ENCODE results near the gene INPP5A.

The INPP5A gene

GRCh38 chr10:132738454-132739224, 201.1 kb downstream of the INPP5A start:
- Histone ChIP-seq H2BK120ac (ENCODE audit: low read depth, low read length) (no peak overlapping the region), H2BK12ac (ENCODE audit: low read length) (peak overlapping the region; percentile 85), H3K36me3 (replicated peaks in 1 of 2; ENCODE audit: control insufficient read depth in 2 of 2, insufficient read depth in 2 of 2, low read length in 2 of 2) (peaks cover 0 to 3% of the 10 kb centered on the region in 2 donors), H2BK5ac (ENCODE audit: low read length) (peak overlapping the region; percentile 13), H3K27me3 (ENCODE audit: control insufficient read depth in 3 of 3, insufficient read depth in 3 of 3, low read depth in 1 of 3, low read length in 3 of 3) (peaks cover 0 to 28% (median 0%) of the 10 kb centered on the region in 3 experiments), H3K79me1 (ENCODE audit: low read depth, low read length) (no peaks in the 10 kb centered on the region), H3K4me3 (ENCODE audit: low read length in 2 of 2) (no peak overlapping the region), H4K91ac (ENCODE audit: low read depth, low read length, poor library complexity) (no peak overlapping the region), H3K9me3 (replicated peaks in 1 of 2; ENCODE audit: control insufficient read depth in 2 of 2, insufficient read depth in 1 of 2, low read depth in 1 of 2, low read length in 2 of 2) (peaks cover 2 to 16% of the 10 kb centered on the region in 2 donors), H4K8ac (ENCODE audit: low read depth, low read length) (no peak overlapping the region), H3K14ac (ENCODE audit: low read length) (peak overlapping the region; percentile 43), H2AK5ac (ENCODE audit: low read depth, low read length) (no peak overlapping the region), H3K27ac (replicated peaks; ENCODE audit: low read length) (no peak overlapping the region), H3K18ac (ENCODE audit: low read length) (peak overlapping the region; percentile 75), H2BK15ac (ENCODE audit: low read length) (no peak overlapping the region), H3K9ac (ENCODE audit: low read depth, low read length, poor library complexity) (no peak overlapping the region), H3K4me1 (ENCODE audit: control insufficient read depth in 2 of 2, insufficient read depth in 1 of 2, low read depth in 1 of 2, low read length in 2 of 2) (peaks cover 12 to 38% of the 10 kb centered on the region in 2 donors), H3K23ac (ENCODE audit: low read depth, low read length, poor library complexity) (peak overlapping the region; percentile 32), H3K4me2 (ENCODE audit: insufficient read depth, low read length, poor library complexity, severe bottlenecking) (no peak overlapping the region), H2AFZ (ENCODE audit: low read length) (no peak overlapping the region), H3K4ac (ENCODE audit: low read length) (peak overlapping the region; percentile 67)
- no CpG with 5 or more reads among the region's 25 CpGs for WGBS, 2 donors (ENCODE audit: extremely low coverage in 2 of 2, insufficient read length in 2 of 2, insufficient replicate concordance in 1 of 2)
- no peak for DNase-seq (ENCODE audit: low spot score)

- no peak overlapping the region for H4K8ac ChIP-seq (ENCODE audit: low read depth, low read length)
- H2AK5ac ChIP-seq (ENCODE audit: low read depth, low read length): no peak overlapping the region
- H2BK15ac ChIP-seq (ENCODE audit: low read length): no peak overlapping the region
- H2BK5ac ChIP-seq (ENCODE audit: low read length): peak overlapping the region; percentile 13
- no peak for DNase-seq (ENCODE audit: low spot score)
- no peak overlapping the region for H4K91ac ChIP-seq (ENCODE audit: low read depth, low read length, poor library complexity)
- peaks cover 14 to 41% of the 10 kb centered on the region in 2 donors for H3K4me1 ChIP-seq (ENCODE audit: control insufficient read depth in 2 of 2, insufficient read depth in 1 of 2, low read depth in 1 of 2, low read length in 2 of 2)
- no peak overlapping the region for H3K9ac ChIP-seq (ENCODE audit: low read depth, low read length, poor library complexity)
- no peaks in the 10 kb centered on the region for H3K79me1 ChIP-seq (ENCODE audit: low read depth, low read length)
- H3K9me3 ChIP-seq (replicated peaks in 1 of 2; ENCODE audit: control insufficient read depth in 2 of 2, insufficient read depth in 1 of 2, low read depth in 1 of 2, low read length in 2 of 2): peaks cover 2 to 16% of the 10 kb centered on the region in 2 donors
- H2AFZ ChIP-seq (ENCODE audit: low read length): no peak overlapping the region
- no peak overlapping the region for H2BK12ac ChIP-seq (ENCODE audit: low read length)
- no peak overlapping the region for H3K4ac ChIP-seq (ENCODE audit: low read length)
- H3K23ac ChIP-seq (ENCODE audit: low read depth, low read length, poor library complexity): no peak overlapping the region
- no peak overlapping the region for H3K4me2 ChIP-seq (ENCODE audit: insufficient read depth, low read length, poor library complexity, severe bottlenecking)
- H3K27ac ChIP-seq (replicated peaks; ENCODE audit: low read length): no peak overlapping the region
- peaks cover 0 to 3% of the 10 kb centered on the region in 2 donors for H3K36me3 ChIP-seq (replicated peaks in 1 of 2; ENCODE audit: control insufficient read depth in 2 of 2, insufficient read depth in 2 of 2, low read length in 2 of 2)
- WGBS, 2 donors (ENCODE audit: extremely low coverage in 2 of 2, insufficient read length in 2 of 2, insufficient replicate concordance in 1 of 2): no CpG with 5 or more reads among the region's 14 CpGs
- peak overlapping the region; percentile 41 for H3K18ac ChIP-seq (ENCODE audit: low read length)
- peak overlapping the region; percentile 67 for H3K14ac ChIP-seq (ENCODE audit: low read length)
- H2BK120ac ChIP-seq (ENCODE audit: low read depth, low read length): no peak overlapping the region
- peaks cover 0 to 34% (median 0%) of the 10 kb centered on the region in 3 experiments for H3K27me3 ChIP-seq (ENCODE audit: control insufficient read depth in 3 of 3, insufficient read depth in 3 of 3, low read depth in 1 of 3, low read length in 3 of 3)
- H3K4me3 ChIP-seq (ENCODE audit: low read length in 2 of 2): no peak overlapping the region
Observed at GRCh38 chr10:132739225-132739613, 201.6 kb downstream of the INPP5A start.

GRCh38 chr10:132740588-132740987, 203.0 kb downstream of the INPP5A start:
- H2BK5ac ChIP-seq (ENCODE audit: low read length): no peak overlapping the region
- H3K23ac ChIP-seq (ENCODE audit: low read depth, low read length, poor library complexity): no peak overlapping the region
- H2BK120ac ChIP-seq (ENCODE audit: low read depth, low read length): no peak overlapping the region
- H2BK15ac ChIP-seq (ENCODE audit: low read length): no peak overlapping the region
- no peak overlapping the region for H2AK5ac ChIP-seq (ENCODE audit: low read depth, low read length)
- no peak overlapping the region for H2AFZ ChIP-seq (ENCODE audit: low read length)
- no peak for DNase-seq (ENCODE audit: low spot score)
- peaks cover 0 to 3% of the 10 kb centered on the region in 2 donors for H3K36me3 ChIP-seq (replicated peaks in 1 of 2; ENCODE audit: control insufficient read depth in 2 of 2, insufficient read depth in 2 of 2, low read length in 2 of 2)
- no peak overlapping the region for H4K8ac ChIP-seq (ENCODE audit: low read depth, low read length)
- H3K27me3 ChIP-seq (ENCODE audit: control insufficient read depth in 3 of 3, insufficient read depth in 3 of 3, low read depth in 1 of 3, low read length in 3 of 3): peaks cover 0 to 42% (median 0%) of the 10 kb centered on the region in 3 experiments
- no peak overlapping the region for H3K18ac ChIP-seq (ENCODE audit: low read length)
- H3K4me3 ChIP-seq (ENCODE audit: low read length in 2 of 2): no peak overlapping the region
- H3K9me3 ChIP-seq (replicated peaks in 1 of 2; ENCODE audit: control insufficient read depth in 2 of 2, insufficient read depth in 1 of 2, low read depth in 1 of 2, low read length in 2 of 2): peaks cover 2 to 16% of the 10 kb centered on the region in 2 donors
- no peak overlapping the region for H3K4ac ChIP-seq (ENCODE audit: low read length)
- peaks cover 14 to 32% of the 10 kb centered on the region in 2 donors for H3K4me1 ChIP-seq (ENCODE audit: control insufficient read depth in 2 of 2, insufficient read depth in 1 of 2, low read depth in 1 of 2, low read length in 2 of 2)
- peaks cover 4% of the 10 kb centered on the region for H3K79me1 ChIP-seq (ENCODE audit: low read depth, low read length)
- H3K9ac ChIP-seq (ENCODE audit: low read depth, low read length, poor library complexity): no peak overlapping the region
- H2BK12ac ChIP-seq (ENCODE audit: low read length): no peak overlapping the region
- WGBS, 2 donors (ENCODE audit: extremely low coverage in 2 of 2, insufficient read length in 2 of 2, insufficient replicate concordance in 1 of 2): no CpG with 5 or more reads among the region's 6 CpGs
- H3K27ac ChIP-seq (replicated peaks; ENCODE audit: low read length): no peak overlapping the region
- H3K14ac ChIP-seq (ENCODE audit: low read length): no peak overlapping the region
- H3K4me2 ChIP-seq (ENCODE audit: insufficient read depth, low read length, poor library complexity, severe bottlenecking): no peak overlapping the region
- H4K91ac ChIP-seq (ENCODE audit: low read depth, low read length, poor library complexity): no peak overlapping the region

- H3K79me1 ChIP-seq (ENCODE audit: low read depth, low read length): peaks cover 5% of the 10 kb centered on the region
- peak overlapping the region; percentile 29 for H3K4me2 ChIP-seq (ENCODE audit: insufficient read depth, low read length, poor library complexity, severe bottlenecking)
- no peak overlapping the region for H2AK5ac ChIP-seq (ENCODE audit: low read depth, low read length)
- H3K27me3 ChIP-seq (ENCODE audit: control insufficient read depth in 3 of 3, insufficient read depth in 3 of 3, low read depth in 1 of 3, low read length in 3 of 3): peaks cover 0 to 46% (median 0%) of the 10 kb centered on the region in 3 experiments
- no peak overlapping the region for H3K9ac ChIP-seq (ENCODE audit: low read depth, low read length, poor library complexity)
- H3K14ac ChIP-seq (ENCODE audit: low read length): peak overlapping the region; percentile 1
- H3K4me1 ChIP-seq (ENCODE audit: control insufficient read depth in 2 of 2, insufficient read depth in 1 of 2, low read depth in 1 of 2, low read length in 2 of 2): peaks cover 23 to 39% of the 10 kb centered on the region in 2 donors
- no CpG with 5 or more reads among the region's 27 CpGs for WGBS, 2 donors (ENCODE audit: extremely low coverage in 2 of 2, insufficient read length in 2 of 2, insufficient replicate concordance in 1 of 2)
- H2BK12ac ChIP-seq (ENCODE audit: low read length): no peak overlapping the region
- H2BK15ac ChIP-seq (ENCODE audit: low read length): no peak overlapping the region
- no peak overlapping the region for H3K27ac ChIP-seq (replicated peaks; ENCODE audit: low read length)
- DNase-seq (ENCODE audit: low spot score): no peak
- H2AFZ ChIP-seq (ENCODE audit: low read length): no peak overlapping the region
- peaks cover 2 to 16% of the 10 kb centered on the region in 2 donors for H3K9me3 ChIP-seq (replicated peaks in 1 of 2; ENCODE audit: control insufficient read depth in 2 of 2, insufficient read depth in 1 of 2, low read depth in 1 of 2, low read length in 2 of 2)
- peak overlapping the region; percentile 3 for H3K18ac ChIP-seq (ENCODE audit: low read length)
- no peak overlapping the region for H3K4ac ChIP-seq (ENCODE audit: low read length)
- no peak overlapping the region for H4K8ac ChIP-seq (ENCODE audit: low read depth, low read length)
- peaks cover 0 to 3% of the 10 kb centered on the region in 2 donors for H3K36me3 ChIP-seq (replicated peaks in 1 of 2; ENCODE audit: control insufficient read depth in 2 of 2, insufficient read depth in 2 of 2, low read length in 2 of 2)
- no peak overlapping the region for H2BK5ac ChIP-seq (ENCODE audit: low read length)
- H3K23ac ChIP-seq (ENCODE audit: low read depth, low read length, poor library complexity): no peak overlapping the region
- no peak overlapping the region for H2BK120ac ChIP-seq (ENCODE audit: low read depth, low read length)
- no peak overlapping the region for H3K4me3 ChIP-seq (ENCODE audit: low read length in 2 of 2)
- H4K91ac ChIP-seq (ENCODE audit: low read depth, low read length, poor library complexity): no peak overlapping the region
Observed at GRCh38 chr10:132742167-132742836, 204.7 kb downstream of the INPP5A start.

Measured in neuronal stem cell (in vitro differentiated cells).